Activated CD8-positive, alpha-beta memory T cell treated with anti-CD3 and anti-CD28 coated beads for 36 hours (primary cell): ENCODE measurements around the gene KRTAP25-1. TPM values are rescaled to one million over a fixed set of nuclear protein-coding genes. Genes with fewer than 3 reads are reported as not detected.

Experiments used
- CTCF ChIA-PET: fragments of 350-600 bp; sonication (Branson Sonifier 250); formaldehyde crosslinking; loops from one replicate; lab custom pipeline; 2021; ENCODE audit warnings: antibody characterized with exemption; lab: Charles Lee
- POLR2A ChIA-PET: fragments of 350-600 bp; sonication (Branson Sonifier 250); formaldehyde crosslinking; loops from one replicate; lab custom pipeline; 2021; ENCODE audit warnings: antibody characterized with exemption; lab: Charles Lee
- total RNA-seq, 2 experiments: library from RNA; stranded (reverse); gene quantifications; one replicate each; pipeline ENCODE4 v1.2.3, GENCODE V29; 2021

The KRTAP25-1 gene
- total RNA-seq, 2 experiments from 2014 or later: not detected

DNA sequence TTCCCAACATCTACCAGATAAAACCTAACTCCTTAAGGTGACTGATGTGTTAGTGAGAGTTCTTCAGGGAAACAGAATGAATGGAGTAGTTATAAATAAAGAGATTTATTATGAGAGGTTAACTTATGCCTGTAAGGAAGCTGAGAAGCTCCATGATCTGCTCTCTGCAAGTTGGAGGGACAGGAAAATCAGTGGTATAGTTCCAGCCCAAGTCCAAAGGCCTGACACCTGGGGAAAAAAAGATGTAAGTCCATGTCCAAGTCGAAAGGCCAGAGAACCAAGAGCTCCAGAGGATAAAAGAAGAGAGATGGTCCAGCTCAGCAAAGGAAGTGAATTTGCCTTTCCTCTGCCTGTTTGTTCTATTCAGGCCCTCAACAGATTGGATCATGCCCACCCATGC is 33.6 kb downstream of the KRTAP25-1 start:
- ChIA-PET POLR2A (no interaction called here), CTCF (interaction anchor here (1.1 kb wide), 1 partner anchor 11 kb away, joined by 3 read pairs; no protein-coding TSS in a partner anchor)

DNA sequence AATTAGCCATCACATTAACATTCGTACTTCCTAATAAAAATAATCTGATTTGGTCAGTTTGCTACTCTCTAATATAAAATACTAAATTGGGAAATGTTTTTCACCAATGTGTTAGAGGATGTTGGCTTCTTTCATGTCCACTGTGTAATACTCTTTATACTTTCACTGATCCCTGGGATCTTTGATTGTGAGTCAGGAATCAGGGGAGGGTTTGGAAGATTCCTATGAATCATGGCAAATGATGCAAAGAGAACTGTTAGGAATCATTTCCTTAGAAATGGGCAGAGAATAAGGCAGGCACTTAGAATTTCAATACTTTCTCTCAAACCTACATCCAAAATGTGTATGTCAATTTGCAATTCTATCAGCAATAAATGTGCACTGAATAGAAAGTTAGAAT is 37.5 kb downstream of the KRTAP25-1 start:
- ChIA-PET CTCF (no interaction called here), POLR2A (no interaction called here)

DNA sequence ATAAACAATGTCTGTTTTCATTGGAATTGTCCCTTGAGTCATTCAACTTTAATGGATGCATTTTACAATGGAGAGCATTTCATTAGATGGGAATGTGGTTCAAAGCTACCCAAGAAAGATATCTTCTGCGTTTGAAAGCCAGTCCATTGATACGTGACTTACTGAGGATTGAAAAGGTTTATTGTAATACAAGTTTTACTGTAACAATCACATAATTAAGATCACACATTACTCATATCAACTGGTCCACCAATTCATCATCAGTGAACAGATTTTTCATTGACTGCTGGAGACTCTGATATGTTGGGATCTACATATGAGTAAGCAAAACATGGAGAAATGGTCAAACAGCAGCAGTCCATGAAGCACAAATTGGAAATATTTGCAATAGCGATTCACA is 39.4 kb downstream of the KRTAP25-1 start:
- POLR2A ChIA-PET: no interaction called here
- CTCF ChIA-PET: no interaction called here

DNA sequence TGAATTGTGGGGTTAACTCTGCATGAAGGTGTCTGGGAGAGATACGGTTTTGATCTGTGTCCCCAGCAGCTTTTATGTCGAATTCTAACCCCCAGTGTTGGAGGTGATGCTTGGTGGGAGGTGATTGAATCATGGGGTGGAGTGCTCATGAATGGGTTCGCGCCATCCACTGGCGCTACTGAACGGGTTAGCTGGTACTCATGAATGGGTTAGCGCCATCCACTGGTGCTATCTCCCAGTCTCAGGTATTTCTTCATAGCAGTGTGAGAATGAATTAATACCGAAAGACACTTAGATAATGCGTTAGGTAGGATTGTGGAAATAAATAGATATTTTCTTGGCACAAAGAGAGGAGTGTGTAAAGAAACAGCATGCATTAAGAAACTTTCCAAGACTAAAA is 40.5 kb downstream of the KRTAP25-1 start:
- CTCF ChIA-PET: no interaction called here
- POLR2A ChIA-PET: no interaction called here

DNA sequence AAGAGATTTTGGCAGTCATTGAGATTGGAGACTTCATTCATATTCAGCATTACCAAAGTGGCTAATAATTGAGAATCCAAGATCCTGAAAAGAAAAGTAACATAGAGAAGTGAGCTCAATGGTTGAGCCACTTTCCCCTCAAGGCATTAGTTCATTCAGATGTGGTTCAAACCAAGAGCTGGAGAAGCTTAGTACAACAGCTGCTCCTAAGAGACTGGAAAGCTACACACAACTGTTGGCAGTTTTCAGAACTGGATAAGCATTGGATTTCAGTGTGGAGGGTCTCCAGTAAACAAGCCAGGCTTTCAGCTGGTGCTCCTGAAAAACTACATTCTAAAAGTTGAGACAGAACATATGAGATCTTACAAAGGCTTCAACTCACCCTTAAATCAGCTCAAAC is 44.3 kb downstream of the KRTAP25-1 start:
- POLR2A ChIA-PET: no interaction called here
- CTCF ChIA-PET: no interaction called here

DNA sequence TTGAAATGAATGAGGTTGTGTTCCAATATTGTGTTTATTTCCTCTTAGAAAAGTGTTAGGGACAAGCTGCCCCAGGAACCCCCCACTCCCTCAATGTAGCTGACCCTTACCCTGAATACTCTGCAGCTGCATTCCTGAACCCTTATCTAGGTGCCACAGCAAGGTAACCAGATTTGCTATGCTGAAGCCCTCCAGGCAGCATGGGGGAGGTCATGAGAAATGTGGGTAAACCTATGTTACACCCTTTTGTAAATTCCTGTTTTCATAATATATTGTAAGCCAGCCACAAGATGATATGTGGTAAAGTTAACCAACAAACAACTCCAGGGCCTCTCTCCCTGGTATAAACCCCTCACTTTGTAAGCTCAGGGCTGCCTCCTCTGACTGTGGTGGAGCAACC is 45.6 kb downstream of the KRTAP25-1 start:
- ChIA-PET POLR2A (no interaction called here), CTCF (interaction anchor here (1.2 kb wide), 1 partner anchor 12 kb away, joined by 3 read pairs; no protein-coding TSS in a partner anchor)

DNA sequence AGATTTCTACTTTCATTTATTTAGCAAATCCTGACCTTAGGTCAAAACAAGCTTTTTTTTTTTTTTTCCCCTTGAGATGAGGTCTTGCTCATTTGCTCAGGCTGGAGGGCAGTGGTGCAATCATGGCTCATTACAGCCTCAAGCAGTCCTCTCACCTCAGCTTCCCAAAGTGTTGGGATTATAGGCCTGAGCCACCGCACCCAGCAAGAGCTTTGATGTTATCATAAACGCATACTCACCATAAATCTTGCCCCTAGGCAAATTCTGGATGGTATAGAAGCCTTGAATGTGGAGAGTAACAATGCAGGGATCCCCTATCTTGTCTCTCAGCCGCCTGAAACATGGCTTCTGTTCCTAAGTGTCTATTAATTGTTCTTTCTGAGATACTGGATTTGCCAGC is 48.7 kb downstream of the KRTAP25-1 start:
- ChIA-PET CTCF (no interaction called here), POLR2A (no interaction called here)

Other genes with a start within 250 kb of the KRTAP25-1 start
- gene CLDN17, start 122.7 kb downstream of the KRTAP25-1 start, total RNA-seq: not detected
- gene CLDN8, start 73.4 kb downstream of the KRTAP25-1 start, total RNA-seq: not detected
- gene KRTAP24-1, start 6.6 kb downstream of the KRTAP25-1 start, total RNA-seq: not detected
- not detected for gene KRTAP26-1, start 30.8 kb upstream of the KRTAP25-1 start, total RNA-seq
- gene KRTAP27-1, start 48.2 kb upstream of the KRTAP25-1 start, total RNA-seq: not detected
- not detected for gene KRTAP23-1, start 59.1 kb upstream of the KRTAP25-1 start, total RNA-seq
- gene KRTAP13-2, start 82.8 kb upstream of the KRTAP25-1 start, total RNA-seq: not detected
- gene KRTAP13-1, start 106.5 kb upstream of the KRTAP25-1 start, total RNA-seq: not detected
- not detected for gene KRTAP13-3, start 136.4 kb upstream of the KRTAP25-1 start, total RNA-seq
- gene KRTAP13-4, start 140.7 kb upstream of the KRTAP25-1 start, total RNA-seq: not detected
- gene KRTAP15-1, start 150.8 kb upstream of the KRTAP25-1 start, total RNA-seq: not detected
- gene KRTAP19-1, start 190.9 kb upstream of the KRTAP25-1 start, total RNA-seq: not detected
- not detected for gene KRTAP19-2, start 197.9 kb upstream of the KRTAP25-1 start, total RNA-seq
- gene KRTAP19-3, start 202.5 kb upstream of the KRTAP25-1 start, total RNA-seq: not detected
- not detected for gene KRTAP19-4, start 207.7 kb upstream of the KRTAP25-1 start, total RNA-seq
- not detected for gene KRTAP19-5, start 212.6 kb upstream of the KRTAP25-1 start, total RNA-seq